ENCODE measurements around the gene GALNT13. TPM values are rescaled to one million over a fixed set of nuclear protein-coding genes. Genes with fewer than 3 reads are reported as not detected.

Gene GALNT13
- total RNA-seq, 1 donor from 2014 or later: 2.0 TPM

DNA sequence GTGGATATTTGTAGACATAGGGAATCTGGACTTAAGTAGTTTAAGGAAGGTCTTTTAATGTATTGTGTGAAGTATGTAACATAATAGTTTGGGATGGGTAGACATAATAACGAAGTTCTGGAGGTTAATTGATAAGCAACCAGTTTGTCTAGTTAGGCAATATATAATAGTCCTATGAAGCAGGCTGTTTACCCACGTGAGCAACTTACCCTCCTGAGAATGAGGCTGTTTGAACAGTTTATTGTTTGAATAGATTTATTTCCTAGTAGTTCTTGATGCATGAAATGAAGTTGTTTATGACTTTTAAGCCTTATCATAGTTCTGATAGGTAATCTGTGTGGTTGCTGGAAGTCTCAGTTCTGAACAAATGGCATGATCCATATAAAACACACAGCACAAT, 361.5 kb downstream of the GALNT13 start:
- FAIRE-seq (no peak), DNase-seq (ENCODE audit: low read depth) (no peak)
- no peaks in the 10 kb centered on the region for H3K27me3 Mint-ChIP-seq (ENCODE audit: low read depth, unreplicated experiment)
- no peaks in the 10 kb centered on the region for H3K27me3 ChIP-seq (ENCODE audit: insufficient read depth, low read length)
- H3K27ac ChIP-seq (ENCODE audit: low read depth, low read length): no peak overlapping the region
- H3K79me2 ChIP-seq (ENCODE audit: insufficient read depth, low read length): no peaks in the 10 kb centered on the region
- H3K9me3 Mint-ChIP-seq (ENCODE audit: unreplicated experiment): peaks cover 3% of the 10 kb centered on the region
- no peak overlapping the region for H3K4me2 ChIP-seq (ENCODE audit: low read length)
- H3K9ac ChIP-seq (ENCODE audit: low read length): no peak overlapping the region
- H3K36me3 Mint-ChIP-seq (ENCODE audit: low read depth, unreplicated experiment): no peaks in the 10 kb centered on the region
- no peaks in the 10 kb centered on the region for H4K20me1 ChIP-seq (ENCODE audit: insufficient read depth, low read length)
- H3K4me3 ChIP-seq (ENCODE audit: insufficient read depth, low read depth, low read length): no peak overlapping the region
- no peaks in the 10 kb centered on the region for H3K4me1 ChIP-seq (ENCODE audit: insufficient read depth, low read length)
- peaks cover 4% of the 10 kb centered on the region for H3K4me1 Mint-ChIP-seq (ENCODE audit: low read depth, unreplicated experiment)
- H2AFZ ChIP-seq (ENCODE audit: low read depth, low read length): no peak overlapping the region
- no peaks in the 10 kb centered on the region for H3K36me3 ChIP-seq (ENCODE audit: insufficient read depth, low read length)
- TF ChIP-seq EZH2 (IDR thresholded peaks at IDR 0.05; ENCODE audit: insufficient read depth, low read length): no peak
- TF ChIP-seq CTCF (IDR thresholded peaks at IDR 0.05; ENCODE audit: insufficient read depth, low read depth, low read length): no peak
- no peak overlapping the region for H3K4me3 Mint-ChIP-seq (ENCODE audit: unreplicated experiment)
- no peaks in the 10 kb centered on the region for H3K9me3 ChIP-seq (ENCODE audit: insufficient read depth, low read depth, low read length)
- no peak overlapping the region for H3K27ac Mint-ChIP-seq (ENCODE audit: unreplicated experiment)

DNA sequence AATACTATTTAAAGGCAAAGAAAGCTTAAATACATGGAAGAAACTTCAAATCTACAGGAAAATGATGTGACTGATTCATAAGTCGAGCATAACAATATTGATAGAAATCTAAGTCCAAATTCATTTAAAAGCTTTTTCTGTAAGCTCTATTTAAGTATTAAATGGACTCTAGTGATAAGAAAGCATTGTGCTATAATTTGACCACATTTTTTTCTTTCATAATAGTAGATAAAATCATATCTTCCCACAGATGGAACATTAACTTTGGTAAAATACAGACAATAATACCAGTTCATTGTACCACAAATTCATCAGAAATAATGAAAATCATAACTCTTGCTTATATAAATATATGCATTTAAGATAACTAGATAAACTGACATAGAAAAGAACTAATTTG, 366.5 kb downstream of the GALNT13 start:
- Histone ChIP-seq H3K4me1 (ENCODE audit: insufficient read depth, low read length) (no peaks in the 10 kb centered on the region), H3K9me3 (ENCODE audit: insufficient read depth, low read depth, low read length) (no peaks in the 10 kb centered on the region), H3K79me2 (ENCODE audit: insufficient read depth, low read length) (no peaks in the 10 kb centered on the region), H4K20me1 (ENCODE audit: insufficient read depth, low read length) (no peaks in the 10 kb centered on the region), H2AFZ (ENCODE audit: low read depth, low read length) (no peak overlapping the region), H3K27me3 (ENCODE audit: insufficient read depth, low read length) (no peaks in the 10 kb centered on the region), H3K4me3 (ENCODE audit: insufficient read depth, low read depth, low read length) (no peak overlapping the region), H3K9ac (ENCODE audit: low read length) (no peak overlapping the region), H3K27ac (ENCODE audit: low read depth, low read length) (no peak overlapping the region), H3K36me3 (ENCODE audit: insufficient read depth, low read length) (no peaks in the 10 kb centered on the region), H3K4me2 (ENCODE audit: low read length) (no peak overlapping the region)
- H3K36me3 Mint-ChIP-seq (ENCODE audit: low read depth, unreplicated experiment): no peaks in the 10 kb centered on the region
- no peak overlapping the region for H3K4me3 Mint-ChIP-seq (ENCODE audit: unreplicated experiment)
- H3K4me1 Mint-ChIP-seq (ENCODE audit: low read depth, unreplicated experiment): no peaks in the 10 kb centered on the region
- DNase-seq (ENCODE audit: low read depth) (no peak), FAIRE-seq (no peak)
- H3K27me3 Mint-ChIP-seq (ENCODE audit: low read depth, unreplicated experiment): no peaks in the 10 kb centered on the region
- H3K27ac Mint-ChIP-seq (ENCODE audit: unreplicated experiment): no peak overlapping the region
- H3K9me3 Mint-ChIP-seq (ENCODE audit: unreplicated experiment): no peaks in the 10 kb centered on the region
- TF ChIP-seq CTCF (IDR thresholded peaks at IDR 0.05; ENCODE audit: insufficient read depth, low read depth, low read length) (no peak), EZH2 (IDR thresholded peaks at IDR 0.05; ENCODE audit: insufficient read depth, low read length) (no peak)

DNA sequence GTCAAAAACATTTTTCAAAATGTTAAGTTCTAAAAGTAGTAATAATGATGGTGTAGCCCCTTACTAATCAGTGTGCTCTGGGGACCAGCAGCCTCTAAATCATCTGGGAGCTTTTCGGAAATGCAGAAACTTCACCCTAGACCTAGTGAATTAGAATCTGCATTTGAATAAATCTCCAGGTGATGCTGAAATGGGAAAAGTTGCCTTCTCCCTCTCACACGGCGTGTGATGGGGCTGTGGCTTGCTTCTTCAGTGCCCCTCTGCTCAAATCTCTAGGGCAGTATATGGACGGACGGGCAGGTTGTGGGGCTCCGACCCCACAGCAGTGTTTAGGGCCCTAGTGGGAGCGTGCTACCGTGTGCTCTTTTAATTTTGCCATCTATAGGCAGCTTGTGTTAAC, 368.6 kb downstream of the GALNT13 start:
- Mint-ChIP-seq H3K4me1 (ENCODE audit: low read depth, unreplicated experiment) (no peaks in the 10 kb centered on the region), H3K27ac (ENCODE audit: unreplicated experiment) (no peak overlapping the region), H3K27me3 (ENCODE audit: low read depth, unreplicated experiment) (no peaks in the 10 kb centered on the region), H3K9me3 (ENCODE audit: unreplicated experiment) (no peaks in the 10 kb centered on the region), H3K36me3 (ENCODE audit: low read depth, unreplicated experiment) (no peaks in the 10 kb centered on the region), H3K4me3 (ENCODE audit: unreplicated experiment) (no peak overlapping the region)
- TF ChIP-seq EZH2 (IDR thresholded peaks at IDR 0.05; ENCODE audit: insufficient read depth, low read length) (no peak), CTCF (IDR thresholded peaks at IDR 0.05; ENCODE audit: insufficient read depth, low read depth, low read length) (no peak)
- DNase-seq (ENCODE audit: low read depth) (no peak), FAIRE-seq (no peak)
- Histone ChIP-seq H3K79me2 (ENCODE audit: insufficient read depth, low read length) (no peaks in the 10 kb centered on the region), H3K4me2 (ENCODE audit: low read length) (no peak overlapping the region), H3K4me1 (ENCODE audit: insufficient read depth, low read length) (no peaks in the 10 kb centered on the region), H3K27ac (ENCODE audit: low read depth, low read length) (no peak overlapping the region), H3K4me3 (ENCODE audit: insufficient read depth, low read depth, low read length) (no peak overlapping the region), H3K9ac (ENCODE audit: low read length) (no peak overlapping the region), H3K9me3 (ENCODE audit: insufficient read depth, low read depth, low read length) (no peaks in the 10 kb centered on the region), H4K20me1 (ENCODE audit: insufficient read depth, low read length) (no peaks in the 10 kb centered on the region), H3K36me3 (ENCODE audit: insufficient read depth, low read length) (no peaks in the 10 kb centered on the region), H3K27me3 (ENCODE audit: insufficient read depth, low read length) (no peaks in the 10 kb centered on the region), H2AFZ (ENCODE audit: low read depth, low read length) (no peak overlapping the region)
